MM.1S (cell line): ENCODE data around the gene SNAPC4.

ENCODE experiments used
- EZH2 ChIP-seq: fragments of 300-600 bp; sonication (generic); optimal IDR thresholded peaks from 2 replicates; pipeline ENCODE3; 2017; ENCODE audit warnings: low read depth, mild to moderate bottlenecking, antibody characterized with exemption, low read length, mixed read lengths
- EZH2phosphoT487 ChIP-seq: fragments of 300-600 bp; sonication (generic); IDR thresholded peaks from 2 replicates; pipeline ENCODE4 v1.6.1; 2018; ENCODE audit warnings: antibody characterized with exemption, low read length
- TF ChIP-seq, protein P1 (sequence below): fragments of 300-600 bp; sonication (generic); IDR thresholded peaks from 2 replicates; pipeline ENCODE4 v1.5.1; 2016; ENCODE audit warnings: antibody characterized with exemption, low read length, mixed read lengths

DNA sequence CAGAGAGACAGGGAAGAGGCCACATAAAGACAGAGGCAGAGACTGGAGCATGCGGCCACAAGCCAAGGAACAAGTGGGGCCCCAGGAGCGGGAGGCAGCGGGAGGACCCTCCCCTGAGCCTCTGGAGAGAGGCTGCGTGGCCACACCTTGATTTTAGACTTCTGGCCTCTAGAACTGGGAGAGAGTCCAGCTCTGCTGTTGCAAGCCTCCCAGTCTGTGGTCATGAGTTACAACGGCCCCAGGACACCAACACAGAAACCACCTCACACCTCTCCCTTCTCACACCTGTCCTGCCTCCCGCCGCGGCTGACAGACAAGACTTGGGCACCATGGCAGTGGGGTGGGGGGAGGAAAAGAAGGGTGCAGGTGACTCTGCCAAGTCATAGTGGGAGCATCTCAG is 37.5 kb upstream of the SNAPC4 start:
- TF ChIP-seq, protein P1, sequence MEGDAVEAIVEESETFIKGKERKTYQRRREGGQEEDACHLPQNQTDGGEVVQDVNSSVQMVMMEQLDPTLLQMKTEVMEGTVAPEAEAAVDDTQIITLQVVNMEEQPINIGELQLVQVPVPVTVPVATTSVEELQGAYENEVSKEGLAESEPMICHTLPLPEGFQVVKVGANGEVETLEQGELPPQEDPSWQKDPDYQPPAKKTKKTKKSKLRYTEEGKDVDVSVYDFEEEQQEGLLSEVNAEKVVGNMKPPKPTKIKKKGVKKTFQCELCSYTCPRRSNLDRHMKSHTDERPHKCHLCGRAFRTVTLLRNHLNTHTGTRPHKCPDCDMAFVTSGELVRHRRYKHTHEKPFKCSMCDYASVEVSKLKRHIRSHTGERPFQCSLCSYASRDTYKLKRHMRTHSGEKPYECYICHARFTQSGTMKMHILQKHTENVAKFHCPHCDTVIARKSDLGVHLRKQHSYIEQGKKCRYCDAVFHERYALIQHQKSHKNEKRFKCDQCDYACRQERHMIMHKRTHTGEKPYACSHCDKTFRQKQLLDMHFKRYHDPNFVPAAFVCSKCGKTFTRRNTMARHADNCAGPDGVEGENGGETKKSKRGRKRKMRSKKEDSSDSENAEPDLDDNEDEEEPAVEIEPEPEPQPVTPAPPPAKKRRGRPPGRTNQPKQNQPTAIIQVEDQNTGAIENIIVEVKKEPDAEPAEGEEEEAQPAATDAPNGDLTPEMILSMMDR, result no peak
- TF ChIP-seq EZH2phosphoT487 (no peak), EZH2 (no peak)
